GM21717 (cell line): ENCODE measurements around the gene SAC3D1.
A peak's percentile ranks its signal among the peaks of the same experiment; 100 is the strongest.
"Not testable (repeated sequence)": the region's sequence is repeated elsewhere in the genome, so short reads cannot be mapped to it uniquely, and the experiment has no call there.

ENCODE experiments used
- ATAC-seq: cut with Tn5 transposase; IDR thresholded peaks from one replicate; pipeline ENCODE4 v1.9.1; 2021; ENCODE audit warnings: mild to moderate bottlenecking, moderate library complexity; ENCODE audit not compliant: unreplicated experiment

Gene SAC3D1

GRCh38 chr11:65040847-65041622, at the start of gene SAC3D1:
SAC3D1 (plus strand) TSS chr11:65041210; CDS start chr11:65041293, 83 bp downstream.
- ATAC-seq: peak; percentile 75

- ATAC-seq: no peak
Observed at GRCh38 chr11:64994318-64994717, 46.7 kb upstream of the SAC3D1 start.

GRCh38 chr11:64996327-64996709, 44.7 kb upstream of the SAC3D1 start:
- no peak for ATAC-seq

- ATAC-seq: no peak
Observed at GRCh38 chr11:64996710-64997380, 44.2 kb upstream of the SAC3D1 start, which contains the start of gene BATF2. BATF2 (minus strand) TSS chr11:64996971; CDS start chr11:64996914, 57 bp downstream.

GRCh38 chr11:64998141-64998540, 42.9 kb upstream of the SAC3D1 start:
- no peak for ATAC-seq

GRCh38 chr11:64998690-64999431, 42.1 kb upstream of the SAC3D1 start:
- no peak for ATAC-seq

GRCh38 chr11:64999478-64999877, 41.5 kb upstream of the SAC3D1 start:
- ATAC-seq: no peak

- no peak for ATAC-seq
Observed at GRCh38 chr11:65002706-65003105, 38.3 kb upstream of the SAC3D1 start.

GRCh38 chr11:65003282-65003681, 37.7 kb upstream of the SAC3D1 start:
- no peak for ATAC-seq

GRCh38 chr11:65003968-65004367, 37.0 kb upstream of the SAC3D1 start:
- not testable (repeated sequence) for ATAC-seq

- no peak for ATAC-seq
Observed at GRCh38 chr11:65008016-65008415, 33.0 kb upstream of the SAC3D1 start.

GRCh38 chr11:65008873-65009272, 32.1 kb upstream of the SAC3D1 start:
- ATAC-seq: no peak

GRCh38 chr11:65013130-65013887, 27.7 kb upstream of the SAC3D1 start:
- ATAC-seq: peak; percentile 76

- peak; percentile 60 for ATAC-seq
Observed at GRCh38 chr11:65013888-65014725, 26.9 kb upstream of the SAC3D1 start, which contains the start of gene ARL2. ARL2 (plus strand) TSS chr11:65014160; CDS start chr11:65014208, 48 bp downstream.

- ATAC-seq: no peak
Observed at GRCh38 chr11:65014726-65015227, 26.2 kb upstream of the SAC3D1 start.

GRCh38 chr11:65016705-65017104, 24.3 kb upstream of the SAC3D1 start:
- ATAC-seq: no peak

- ATAC-seq: no peak
Observed at GRCh38 chr11:65017937-65018336, 23.1 kb upstream of the SAC3D1 start.

GRCh38 chr11:65019824-65020223, 21.2 kb upstream of the SAC3D1 start:
- no peak for ATAC-seq

GRCh38 chr11:65021003-65021402, 20.0 kb upstream of the SAC3D1 start:
- ATAC-seq: no peak

GRCh38 chr11:65021509-65021908, 19.5 kb upstream of the SAC3D1 start:
- no peak for ATAC-seq
